Skeletal muscle tissue (tissue), 1 donor: Measurements from ENCODE around the gene NRDE2. TPM values are rescaled to one million over a fixed set of nuclear protein-coding genes. Genes with fewer than 3 reads are reported as not detected.

Experiments used
- total RNA-seq: library from RNA; depleted of rRNA; stranded (reverse); fragments of >200 nt; gene quantifications from one replicate; pipeline ENCODE4 v1.2.3, GENCODE V29; 2014

The NRDE2 gene
- total RNA-seq, 1 donor from 2014 or later = 14.6 TPM

Other genes starting within 250 kb of the NRDE2 start
- gene PSMC1, start 75.4 kb downstream of the NRDE2 start, total RNA-seq = 84.5 TPM
- 99.7 TPM for gene CALM1, start 65.1 kb upstream of the NRDE2 start, total RNA-seq